Measurements from ENCODE around the gene KIF3A.

KIF3A gene

DNA sequence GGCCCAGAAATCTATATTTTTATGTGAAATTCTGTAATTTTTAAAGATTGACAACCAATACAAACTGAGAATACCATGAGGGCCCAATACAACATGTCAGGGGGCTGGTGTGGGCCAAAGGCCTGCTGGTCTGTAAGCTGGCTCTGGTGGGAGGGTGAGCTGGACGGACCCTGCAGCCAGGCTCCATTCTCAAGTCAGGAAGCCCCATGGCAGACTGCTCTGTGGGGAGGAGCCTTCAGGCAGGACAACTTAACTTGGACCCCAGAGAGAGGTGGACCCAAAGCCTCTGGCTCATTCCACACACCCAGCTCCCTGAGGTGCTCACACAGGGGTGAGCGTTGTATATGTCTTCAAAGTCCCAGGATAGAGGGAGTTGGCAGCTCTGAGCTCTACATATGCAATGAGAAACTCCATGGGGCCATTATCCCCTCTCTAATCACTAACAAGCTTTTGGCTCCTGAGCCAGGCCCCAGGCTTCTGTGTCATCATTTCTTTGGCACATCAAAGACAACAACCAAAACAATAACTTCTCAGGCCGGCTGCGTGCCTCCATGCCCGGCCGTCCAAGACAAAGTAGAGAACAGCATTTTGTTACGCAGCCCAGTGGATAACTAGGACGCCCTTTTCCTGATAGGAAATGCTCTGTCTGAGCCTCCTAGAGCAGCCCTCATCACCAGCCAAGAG is 33.3 kb upstream of the KIF3A start:
- no peak for DNase-seq

DNA sequence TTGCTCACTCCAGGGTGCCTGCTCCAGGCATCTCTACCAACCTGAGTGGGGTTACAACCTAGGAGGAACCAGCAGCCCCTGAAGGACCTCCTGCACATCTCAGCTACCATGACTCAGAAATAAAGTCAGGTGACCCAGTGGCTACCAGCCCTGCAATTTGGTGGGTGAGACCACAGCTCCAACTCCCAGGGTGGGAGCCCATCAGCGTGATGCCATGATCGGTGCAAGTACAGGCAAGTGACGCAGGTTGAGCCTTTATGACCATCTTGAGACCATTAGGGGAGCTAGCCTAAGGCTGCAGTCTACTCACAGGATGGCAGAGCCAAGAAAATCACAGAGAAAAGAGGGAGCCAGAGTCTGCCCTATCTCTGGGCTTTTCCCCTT is 31.1 kb upstream of the KIF3A start:
- DNase-seq, result no peak

DNA sequence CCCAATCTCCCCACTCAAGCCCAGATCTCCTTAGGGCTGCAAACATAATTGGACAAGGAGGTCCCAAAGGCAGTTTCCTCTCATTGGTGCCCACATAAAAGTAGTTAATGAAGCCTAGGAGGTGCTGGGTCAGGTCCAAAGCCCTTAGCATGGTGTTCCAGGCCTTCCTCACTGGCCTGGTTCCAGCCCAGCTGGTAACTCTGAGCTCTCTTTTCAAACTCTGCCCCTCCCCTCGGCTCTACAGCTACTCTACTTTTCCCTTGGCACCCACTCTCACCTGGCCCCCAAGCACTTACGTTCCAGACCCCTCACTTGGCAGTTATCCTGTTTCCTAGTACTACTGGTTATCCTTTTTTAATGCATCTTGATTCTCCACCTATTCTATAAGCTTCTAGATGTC is 29.8 kb upstream of the KIF3A start:
- DNase-seq, result no peak

DNA sequence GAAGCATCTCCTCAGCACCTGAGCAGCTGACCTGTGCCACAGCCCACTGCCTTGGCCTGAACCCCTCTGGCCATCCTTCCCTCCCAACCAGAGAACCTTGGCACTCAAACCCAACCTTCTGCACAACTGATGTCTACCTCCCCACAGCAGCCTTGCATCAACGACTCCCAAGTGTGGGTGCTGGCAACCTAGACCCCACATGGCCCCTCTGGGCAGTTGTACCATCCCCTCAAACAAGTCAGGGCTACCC is 29.4 kb upstream of the KIF3A start:
- DNase-seq, result no peak

DNA sequence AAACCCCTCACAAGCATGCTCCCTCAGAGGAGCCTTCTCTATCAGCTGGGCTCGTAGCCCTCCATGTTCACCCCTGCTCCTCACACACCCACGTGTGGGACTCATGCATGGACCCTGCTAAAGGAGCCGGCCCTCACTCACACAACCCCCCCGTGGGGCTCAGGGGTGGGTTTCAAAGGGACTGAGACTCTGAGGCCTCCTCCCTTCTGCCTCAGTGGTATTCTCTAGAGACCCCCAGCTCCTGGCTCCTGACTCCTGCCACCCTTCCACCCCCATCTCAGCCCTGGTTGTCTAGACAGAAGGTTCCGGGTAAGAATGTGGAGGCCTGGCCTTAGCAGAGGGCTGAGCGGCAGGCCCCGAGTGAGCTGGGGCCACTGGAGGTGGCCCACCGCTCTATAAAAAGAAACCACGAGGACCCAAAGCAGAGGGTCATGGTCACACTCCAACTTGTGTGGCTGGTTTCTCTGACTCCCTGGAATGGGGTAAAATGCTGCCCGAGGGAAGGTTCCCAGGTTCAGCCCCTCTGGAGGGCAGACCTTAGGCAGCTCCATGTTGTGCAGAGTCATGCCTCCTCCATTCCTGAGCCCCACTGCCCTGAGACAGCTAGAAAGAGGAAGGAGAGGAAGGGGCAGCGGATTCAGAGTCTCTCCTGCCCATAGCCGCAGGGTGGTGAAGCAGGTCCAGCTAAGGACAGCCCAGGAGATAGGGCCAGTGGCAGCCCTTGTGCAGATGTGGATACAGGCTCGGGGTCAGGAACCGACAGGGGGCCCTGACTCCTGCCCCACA is 28.9 kb upstream of the KIF3A start:
- no peak for DNase-seq

DNA sequence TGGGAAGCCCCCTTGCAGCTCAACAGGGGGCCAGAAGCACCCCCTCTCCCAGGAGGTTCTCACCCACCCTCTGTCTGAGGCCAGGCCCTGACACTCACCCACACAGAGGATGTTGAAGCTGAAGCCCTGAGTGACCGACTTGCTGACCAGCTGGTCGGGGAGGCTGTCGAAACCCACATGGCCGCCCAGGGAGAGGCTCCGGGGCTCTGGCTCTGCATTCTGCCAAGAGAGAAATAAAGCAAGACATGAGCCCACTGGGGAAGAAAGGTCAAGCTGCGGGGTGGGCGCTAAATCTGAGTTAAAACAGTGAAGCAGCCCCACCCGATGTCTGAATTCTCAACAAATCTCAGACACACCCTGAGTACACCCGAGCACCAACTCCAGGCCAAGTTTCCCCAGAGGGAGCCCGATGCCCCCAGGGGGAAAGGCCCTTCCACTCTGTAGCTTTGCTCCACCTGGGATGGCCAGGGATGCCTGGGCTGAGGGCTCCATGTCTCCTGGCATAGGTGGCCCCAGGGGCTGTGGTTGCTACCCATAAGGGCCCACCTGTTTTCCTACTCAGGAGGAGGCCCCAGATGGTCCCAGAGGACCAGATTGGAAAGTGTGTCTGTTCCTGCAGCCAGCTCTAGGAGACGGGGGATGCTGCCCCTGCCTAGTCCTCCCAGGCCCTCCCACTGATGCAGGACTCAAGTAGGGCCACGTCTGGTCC is 28.1 kb upstream of the KIF3A start:
- no peak for DNase-seq

DNA sequence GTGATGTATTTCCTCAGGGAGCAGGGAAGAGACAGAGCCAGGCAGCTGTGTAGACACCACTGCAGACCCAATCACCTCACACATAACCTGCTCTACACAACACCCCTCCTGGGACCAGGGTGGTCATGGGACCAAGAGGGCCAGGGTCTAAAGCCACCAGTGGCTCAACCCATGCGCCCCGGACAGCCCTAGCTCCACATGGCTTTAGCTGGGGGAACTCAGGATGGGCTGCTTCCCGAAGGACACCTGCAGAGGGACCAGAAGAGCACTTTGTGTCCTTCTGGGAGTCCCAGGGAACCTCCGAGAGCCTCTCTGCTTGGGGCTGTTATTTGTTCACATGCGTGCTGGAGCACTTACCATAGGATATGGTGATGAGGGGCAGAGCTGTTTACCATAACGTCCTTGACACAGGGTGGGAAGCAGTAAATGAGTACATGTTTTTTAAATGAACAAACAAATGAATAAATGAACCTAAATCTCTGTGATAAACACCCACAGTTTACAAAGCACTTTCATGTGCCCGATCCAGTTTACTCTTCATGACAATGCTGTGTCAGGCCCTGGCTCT is 27.4 kb upstream of the KIF3A start:
- no peak for DNase-seq

DNA sequence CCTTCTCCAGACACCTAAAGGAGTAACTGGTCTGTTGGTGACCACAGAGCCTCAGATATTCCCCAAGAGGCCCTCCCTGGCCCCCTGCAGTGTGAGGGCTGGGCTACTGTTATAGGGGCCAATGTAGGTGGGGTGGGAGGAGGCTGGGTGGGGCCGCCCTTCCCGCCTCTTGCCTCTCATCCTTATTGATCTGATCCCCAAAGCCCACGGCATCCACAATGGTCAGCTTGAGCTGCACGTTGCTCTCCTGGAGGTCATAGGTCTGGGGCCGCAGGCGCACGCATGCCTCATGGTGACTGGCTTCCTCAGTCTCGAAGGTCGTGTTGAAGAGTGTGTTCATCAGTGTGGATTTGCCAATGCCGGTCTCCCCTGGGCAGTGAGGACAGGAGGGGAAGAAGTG is 26.7 kb upstream of the KIF3A start:
- DNase-seq, result no peak

DNA sequence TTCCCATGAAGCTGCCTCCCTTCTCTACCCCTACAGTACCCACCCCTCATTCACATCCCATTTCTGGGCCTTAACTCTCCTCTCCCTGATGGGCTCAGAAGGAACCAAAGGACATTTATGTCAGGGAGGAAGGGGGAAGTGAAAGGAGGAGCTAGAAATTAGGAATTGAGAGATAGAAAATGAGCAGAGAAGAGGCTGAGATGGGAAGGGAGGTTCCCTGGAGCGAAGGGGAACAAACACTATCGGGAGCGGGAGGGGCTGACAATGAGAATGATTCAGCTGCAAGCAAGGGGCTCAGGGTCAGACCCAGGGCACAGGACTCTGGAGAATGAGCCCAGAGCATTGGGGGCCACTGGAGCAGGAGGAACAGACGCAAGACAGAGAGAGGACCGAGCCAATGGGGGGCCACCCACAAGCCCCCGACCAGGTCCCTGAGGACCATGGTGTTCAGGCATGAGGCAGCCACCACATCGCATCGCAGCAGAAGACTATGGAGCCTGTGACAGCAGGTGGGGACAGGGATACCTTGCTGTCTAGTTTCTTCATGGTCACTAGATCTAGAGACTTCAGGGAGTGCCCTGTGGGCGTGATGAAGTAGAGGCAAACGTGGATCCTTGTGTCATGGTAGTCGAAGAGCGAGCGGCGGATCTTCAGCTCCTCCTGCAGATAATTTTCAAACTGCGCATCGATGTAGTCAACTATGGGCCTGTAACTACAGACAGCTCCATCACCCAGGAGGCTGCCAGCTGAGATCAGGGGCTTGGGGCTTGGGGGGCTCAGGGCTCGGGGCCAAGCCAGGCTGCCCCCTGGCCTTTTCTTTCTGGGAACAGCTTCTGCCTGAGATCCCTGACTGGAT is 26.1 kb upstream of the KIF3A start:
- DNase-seq, result no peak

DNA sequence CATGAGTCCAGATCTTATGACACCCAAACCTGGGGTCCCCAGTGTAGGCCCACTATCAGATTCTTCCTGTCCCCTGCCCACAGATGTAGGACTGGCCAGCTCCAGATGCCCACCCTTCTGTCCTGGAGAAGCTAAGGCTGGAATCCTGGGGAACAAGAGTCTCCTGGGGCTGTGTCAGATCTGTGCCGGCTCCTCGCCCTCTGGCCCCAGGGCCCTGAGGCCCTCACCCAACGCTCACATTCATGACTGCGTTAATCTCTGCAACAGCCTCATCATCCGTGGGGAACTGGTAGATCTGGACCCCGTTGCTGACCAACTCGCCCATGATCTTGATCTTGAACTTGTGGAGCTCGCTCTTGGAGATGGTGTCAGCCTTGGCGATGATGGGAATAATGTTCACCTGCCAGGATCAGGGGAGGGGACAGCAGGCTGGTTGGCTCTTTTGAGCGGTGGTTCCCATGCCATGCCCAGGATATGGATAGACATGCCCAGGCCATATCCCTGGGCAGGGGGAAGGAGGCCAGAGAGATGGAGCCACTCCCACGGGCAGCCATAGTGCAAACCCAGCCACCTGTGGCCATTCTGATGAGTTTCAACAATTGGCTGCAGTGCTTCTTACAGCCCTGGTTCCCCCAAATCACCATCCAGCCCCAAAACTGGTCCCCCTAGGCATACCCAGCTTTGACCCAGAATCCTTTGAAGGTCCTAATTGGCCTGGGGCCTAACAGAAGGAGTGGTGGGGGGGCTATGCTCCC is 25.1 kb upstream of the KIF3A start:
- no peak for DNase-seq

DNA sequence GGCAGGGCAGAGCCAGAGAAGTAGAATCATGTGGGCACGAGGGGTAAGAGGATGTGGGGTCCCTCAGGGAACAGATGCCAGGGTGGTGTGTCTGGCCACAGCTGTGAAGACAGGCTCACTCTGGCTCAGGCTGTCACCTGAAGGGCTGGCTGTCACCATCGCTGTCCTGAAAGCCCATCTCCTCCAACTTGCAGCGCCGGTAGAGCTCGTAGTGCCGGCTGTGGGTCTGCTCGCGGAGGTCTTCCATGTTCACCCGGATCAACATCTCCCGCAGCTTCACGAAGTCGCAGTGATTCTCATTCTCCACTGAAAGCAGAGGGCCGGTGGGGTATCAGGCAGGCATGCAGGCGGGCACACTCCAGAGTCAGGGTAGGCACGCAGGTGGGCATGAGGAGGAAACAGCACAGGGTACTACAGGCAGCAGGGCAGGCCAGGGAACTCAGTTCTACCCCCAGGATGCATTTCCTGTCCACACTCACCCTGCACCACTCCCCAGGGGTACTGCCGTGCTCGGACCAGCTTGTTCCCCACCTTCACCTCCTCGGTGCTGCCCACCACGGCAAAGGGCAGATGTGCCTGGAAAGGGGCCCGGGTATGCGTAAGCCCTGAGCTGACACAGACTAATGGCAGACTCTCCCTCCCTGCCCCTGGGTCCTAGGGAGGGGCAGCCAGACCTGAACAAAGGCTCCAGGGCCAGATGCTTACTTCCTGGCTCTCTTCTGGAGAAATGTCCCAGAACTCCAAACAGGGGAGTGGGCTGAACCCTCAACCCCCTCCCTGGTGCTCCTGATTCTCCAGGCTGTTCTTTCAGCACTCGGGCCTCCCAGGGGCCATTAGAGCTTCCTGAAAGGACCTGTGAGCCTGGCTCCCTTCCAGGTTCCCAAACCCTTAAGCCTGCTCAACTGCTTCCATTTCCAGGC is 24.2 kb upstream of the KIF3A start:
- no peak for DNase-seq

DNA sequence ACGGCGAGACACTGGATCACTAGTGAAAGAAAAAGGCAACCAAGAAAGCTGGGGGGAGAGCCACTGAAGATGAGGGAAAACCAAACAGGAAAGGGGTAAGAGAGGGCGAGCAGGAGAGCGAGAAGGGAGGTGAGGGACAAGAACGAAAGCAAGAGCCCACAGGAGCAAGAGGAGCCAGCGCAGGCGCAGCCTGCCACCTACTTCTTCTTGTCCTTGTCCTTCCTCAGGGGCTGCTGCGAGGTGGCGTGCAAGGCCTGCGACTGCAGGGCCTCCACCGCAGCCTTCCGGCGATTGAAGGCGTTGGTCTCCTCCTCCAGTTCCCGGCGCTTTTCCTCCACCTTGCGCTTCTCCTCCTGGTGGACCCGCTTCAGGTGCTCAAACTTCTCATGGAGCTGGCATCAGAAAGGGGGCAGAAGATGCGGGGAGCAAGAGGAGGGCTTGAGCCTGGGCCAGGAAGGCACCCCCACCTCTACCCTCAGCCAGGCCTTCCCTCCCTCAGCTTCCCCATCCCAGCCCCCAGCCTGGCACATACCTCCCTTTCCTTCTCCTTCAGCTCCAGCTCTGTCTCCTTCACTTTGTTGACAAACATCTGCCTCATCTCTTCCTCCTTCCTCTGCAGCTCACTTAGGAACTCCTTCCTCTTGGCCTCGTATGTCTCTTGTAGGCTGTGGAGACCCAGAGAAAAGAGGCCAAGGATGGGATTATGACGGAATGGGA is 23.4 kb upstream of the KIF3A start:
- DNase-seq, result no peak

DNA sequence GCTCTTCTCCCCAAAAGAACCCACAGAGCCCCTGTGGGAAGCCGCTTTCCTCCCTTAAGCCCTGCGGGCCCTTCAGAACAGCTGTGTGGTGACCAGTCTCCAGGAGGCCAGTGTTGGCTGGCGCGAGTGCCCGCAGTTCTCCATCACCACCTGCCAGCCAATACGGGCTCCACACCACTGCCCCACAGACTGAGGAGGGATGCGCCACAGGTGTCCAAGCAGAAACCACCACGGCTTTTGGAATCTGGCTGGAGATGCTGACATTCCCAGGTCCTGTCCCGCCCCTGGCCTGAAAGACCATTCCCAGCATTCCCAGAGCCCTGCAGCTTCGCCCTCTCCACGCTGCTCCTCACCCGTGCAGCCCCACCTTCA is 22.7 kb upstream of the KIF3A start:
- DNase-seq, result no peak

DNA sequence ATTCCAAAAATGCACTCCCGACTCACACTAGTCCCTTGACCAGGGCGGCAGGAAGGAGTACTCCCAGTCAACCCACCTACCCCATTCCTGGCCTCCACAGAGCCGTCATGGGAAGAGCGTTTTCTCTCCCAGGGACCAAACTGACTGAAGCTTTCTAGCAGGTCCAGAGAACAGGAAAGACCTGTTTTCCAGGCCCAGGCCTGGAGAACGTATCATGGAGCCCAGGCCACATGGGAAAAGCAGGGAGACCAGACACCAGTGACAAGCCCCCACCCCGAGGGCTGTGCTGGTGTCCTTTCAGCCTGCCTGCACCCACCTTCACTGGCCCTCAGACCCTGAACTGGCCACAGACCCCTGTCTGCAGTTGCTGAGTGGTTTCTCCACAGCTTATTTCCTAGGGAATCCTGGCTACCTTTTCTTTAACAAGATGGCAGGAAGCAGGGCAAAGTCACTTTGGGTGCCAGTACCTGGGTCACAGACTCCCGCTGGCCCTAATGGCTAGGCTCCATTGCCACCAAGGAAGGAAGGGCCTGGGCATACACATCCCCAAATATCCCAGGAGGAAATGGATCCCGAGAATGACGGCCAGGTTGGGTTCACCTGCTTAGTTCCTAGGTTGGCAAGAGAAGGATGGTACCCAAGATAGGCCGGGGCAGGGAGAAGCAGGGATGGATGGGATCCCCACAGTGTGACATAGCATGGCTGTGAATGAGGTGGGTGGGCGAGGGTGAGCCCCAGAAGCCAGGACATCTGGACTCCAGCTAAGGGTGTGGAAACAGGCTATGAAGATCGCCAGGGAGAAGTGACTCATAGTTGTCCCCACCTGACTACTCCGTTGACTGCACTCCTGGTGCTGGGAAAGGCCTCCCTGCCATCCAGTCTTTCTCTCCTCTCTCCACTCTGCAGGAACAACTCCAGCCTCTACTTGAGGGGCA is 22.0 kb upstream of the KIF3A start:
- DNase-seq, result peak; percentile 6

DNA sequence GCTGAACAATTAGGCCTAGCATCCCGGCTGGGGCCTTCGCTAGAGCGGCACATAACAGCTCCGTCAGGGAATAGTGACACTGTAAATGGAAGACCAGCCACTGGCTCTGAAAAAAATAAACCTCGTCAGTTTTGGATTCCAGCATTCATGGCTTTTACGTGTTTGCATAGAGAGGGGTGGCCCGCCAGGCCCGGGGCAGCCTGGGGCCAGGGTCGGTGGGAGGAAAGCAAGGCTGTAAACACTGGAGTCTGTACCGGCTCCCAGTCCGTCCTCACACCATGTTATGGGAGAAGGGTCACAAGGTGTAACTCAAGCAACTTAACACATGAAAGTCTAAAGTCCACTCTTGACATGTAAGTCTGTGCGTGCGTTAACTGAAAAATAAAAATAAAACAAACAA is 21.1 kb upstream of the KIF3A start:
- DNase-seq, result no peak

DNA sequence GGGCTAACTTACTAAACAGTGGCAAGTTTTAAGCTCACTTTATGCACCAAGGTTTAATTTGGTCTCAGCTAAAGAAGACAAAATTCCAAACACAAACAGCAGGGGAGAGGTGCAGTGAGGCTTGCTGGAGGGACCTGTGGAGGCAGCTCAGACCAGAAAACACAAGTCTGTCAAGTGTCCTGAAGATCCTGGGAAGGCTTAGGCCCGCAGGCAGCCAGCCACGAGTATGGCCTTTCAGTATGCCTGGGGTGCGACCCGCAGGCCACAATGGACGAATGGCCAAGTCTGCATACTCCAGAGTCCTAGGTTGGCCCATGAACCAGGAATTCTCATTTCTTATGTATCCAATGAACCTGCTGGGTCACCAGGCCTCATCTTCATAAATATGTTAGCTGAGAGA is 19.2 kb upstream of the KIF3A start:
- DNase-seq, result no peak

DNA sequence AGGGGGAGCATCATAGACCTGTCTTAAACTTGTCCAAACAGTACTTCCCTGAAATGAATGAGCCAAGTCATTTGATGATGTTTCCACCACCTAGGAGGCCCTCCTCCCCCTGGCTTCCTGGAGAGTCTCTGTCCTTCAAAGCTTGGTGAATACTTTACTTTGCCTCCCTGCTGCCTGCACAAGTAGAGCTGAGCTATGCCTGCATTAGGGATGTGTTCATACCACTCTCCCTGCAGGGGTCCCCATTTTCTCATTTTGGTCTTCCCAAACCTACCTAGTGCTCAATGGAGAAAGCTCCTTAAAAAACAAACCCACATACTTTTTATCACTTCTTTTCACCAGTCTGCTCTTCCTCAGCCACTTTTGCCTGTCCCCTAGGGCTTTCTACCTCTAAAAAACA is 17.6 kb upstream of the KIF3A start:
- no peak for DNase-seq

DNA sequence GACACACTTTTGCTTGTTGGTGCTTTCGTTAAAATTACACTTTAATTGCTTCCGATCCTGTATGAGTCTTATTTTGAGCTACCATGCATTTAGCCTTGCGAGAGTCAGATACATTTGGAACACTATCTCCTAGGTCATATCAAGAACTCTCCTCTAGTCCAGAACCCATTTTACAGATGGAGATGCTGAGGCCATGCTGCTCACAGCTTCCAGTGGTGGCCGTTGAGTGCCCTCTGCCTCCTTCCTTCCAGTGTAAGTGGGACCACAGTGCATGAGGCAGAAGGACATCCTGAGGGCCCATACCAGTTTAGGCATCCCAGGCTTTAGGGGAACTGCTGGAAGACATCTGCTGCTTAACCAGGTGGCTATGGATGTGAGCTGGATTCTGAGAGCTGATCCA is 16.8 kb upstream of the KIF3A start:
- DNase-seq, result no peak
